GM04504 (cell line): ENCODE measurements around the gene RECQL5.
"Not testable (repeated sequence)": the region's sequence is repeated elsewhere in the genome, so short reads cannot be mapped to it uniquely, and the experiment has no call there.

Source experiments
- DNase-seq: peaks from one replicate; pipeline ENCODE4 v3.0.0-alpha.2; 2012; ENCODE audit warnings: low read depth

Gene RECQL5

DNA sequence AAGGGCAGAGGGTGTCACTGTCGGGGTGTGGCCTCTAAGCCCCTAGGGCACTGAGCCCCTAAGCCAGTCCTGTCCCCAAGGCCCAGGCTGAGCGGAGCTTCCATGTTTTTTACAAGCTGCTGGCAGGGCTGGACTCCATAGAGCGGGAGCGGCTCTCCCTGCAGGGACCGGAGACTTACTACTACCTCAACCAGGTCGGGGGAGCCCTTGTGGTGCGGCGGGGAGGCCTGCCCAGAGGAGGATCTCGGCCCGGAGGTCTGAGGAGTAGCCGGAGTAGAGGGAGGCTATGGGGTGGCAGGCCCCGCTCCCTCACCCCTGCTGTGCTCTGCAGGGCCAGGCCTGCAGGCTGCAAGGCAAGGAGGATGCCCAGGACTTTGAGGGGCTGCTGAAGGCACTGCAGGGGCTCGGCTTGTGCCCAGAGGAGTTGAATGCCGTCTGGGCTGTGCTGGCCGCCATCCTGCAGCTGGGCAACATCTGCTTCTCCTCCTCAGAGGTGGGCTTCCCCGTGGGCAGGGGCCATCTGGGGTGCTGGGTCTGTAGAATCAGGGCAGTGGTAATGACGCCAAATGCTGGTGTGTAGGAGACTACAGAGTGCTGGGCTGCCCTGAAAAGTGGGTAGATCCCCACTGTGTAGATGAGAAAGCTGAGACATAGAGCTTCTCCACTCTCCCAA lies 74.5 kb downstream of the RECQL5 start:
- no peak for DNase-seq

DNA sequence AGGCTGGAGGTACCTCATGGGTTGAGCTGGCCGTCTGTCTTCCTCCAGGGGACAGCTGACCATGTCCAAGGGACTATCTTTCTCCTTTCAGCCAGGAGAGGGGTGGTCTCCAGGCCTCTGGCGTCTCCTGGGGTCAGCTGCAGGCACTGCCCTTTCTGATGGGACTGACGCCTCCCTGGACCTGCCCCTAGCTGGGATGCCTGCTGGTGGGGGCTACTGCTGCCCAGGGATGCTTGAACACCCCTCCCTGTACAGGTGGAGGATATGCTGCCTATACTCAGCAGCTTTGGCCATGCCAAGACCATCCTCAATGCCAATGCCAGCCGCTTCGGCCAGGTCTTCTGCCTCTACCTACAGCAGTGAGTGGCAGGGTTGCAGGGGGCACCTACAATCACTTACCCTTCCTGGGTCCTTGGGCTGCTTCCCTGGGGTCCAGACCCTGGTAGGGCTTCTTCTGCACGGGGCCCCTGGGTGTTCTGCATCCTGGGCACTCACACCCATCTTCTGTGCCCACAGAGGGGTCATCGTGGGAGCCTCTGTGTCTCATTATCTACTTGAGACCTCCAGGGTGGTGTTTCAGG lies 75.1 kb downstream of the RECQL5 start:
- DNase-seq: no peak

GRCh38 chr17:75590849-75591721 lies 75.9 kb downstream of the RECQL5 start:
- DNase-seq: no peak

DNA sequence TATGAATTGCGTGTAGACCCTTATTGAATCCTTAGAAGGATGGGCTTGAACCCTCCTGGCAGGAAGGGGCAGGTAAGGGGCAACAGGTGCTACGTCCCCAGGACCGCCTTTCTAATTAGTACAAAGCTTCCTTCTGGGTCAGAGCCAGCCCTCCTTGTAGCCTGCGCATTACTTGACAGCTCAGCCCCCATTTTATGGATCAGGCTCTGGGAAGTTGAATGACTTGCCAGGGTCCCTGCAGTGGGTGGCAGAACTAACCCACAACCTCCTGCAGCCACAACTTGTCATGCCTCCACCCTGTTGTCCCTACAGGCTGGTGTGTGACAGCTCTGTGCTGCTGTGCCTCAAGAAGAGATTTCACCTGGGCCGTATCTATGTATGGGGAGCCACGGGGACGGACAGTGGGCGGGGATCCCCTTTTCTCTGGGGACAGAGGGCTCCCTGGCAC lies 76.6 kb downstream of the RECQL5 start:
- DNase-seq: no peak

GRCh38 chr17:75589919-75590303 lies 77.0 kb downstream of the RECQL5 start:
- no peak for DNase-seq

GRCh38 chr17:75589012-75589918 lies 77.7 kb downstream of the RECQL5 start:
- peak; percentile 51 for DNase-seq

DNA sequence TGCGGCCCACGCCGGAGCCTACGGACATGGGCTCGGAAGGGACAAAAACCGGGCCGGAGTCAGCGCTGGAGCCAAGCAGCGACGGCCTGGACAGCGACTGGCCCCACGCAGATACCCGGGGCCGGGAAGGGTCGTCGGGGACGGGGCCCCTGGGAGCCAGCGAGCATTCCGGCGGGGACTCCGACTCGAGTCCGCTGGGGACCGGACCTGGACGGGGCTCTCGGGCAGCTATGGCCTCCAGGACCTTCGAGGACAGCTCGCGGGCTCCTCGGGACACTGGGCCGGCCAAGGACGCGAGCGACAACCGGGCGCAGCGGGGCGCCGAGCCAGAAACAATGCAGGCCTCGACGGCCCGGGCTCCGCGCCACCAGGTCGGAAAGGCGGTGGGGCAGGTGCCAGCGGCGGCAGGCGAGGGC lies 78.3 kb downstream of the RECQL5 start:
- DNase-seq: no peak

GRCh38 chr17:75587675-75588595 lies 79.0 kb downstream of the RECQL5 start, which contains the start of gene MYO15B:
TSS of gene MYO15B (plus strand) at chr17:75587800. CDS start at chr17:75588058, 258 bp downstream.
- no peak for DNase-seq

- DNase-seq: no peak
These were observed 82.1 kb downstream of the RECQL5 start for GRCh38 chr17:75584849-75585175.

DNA sequence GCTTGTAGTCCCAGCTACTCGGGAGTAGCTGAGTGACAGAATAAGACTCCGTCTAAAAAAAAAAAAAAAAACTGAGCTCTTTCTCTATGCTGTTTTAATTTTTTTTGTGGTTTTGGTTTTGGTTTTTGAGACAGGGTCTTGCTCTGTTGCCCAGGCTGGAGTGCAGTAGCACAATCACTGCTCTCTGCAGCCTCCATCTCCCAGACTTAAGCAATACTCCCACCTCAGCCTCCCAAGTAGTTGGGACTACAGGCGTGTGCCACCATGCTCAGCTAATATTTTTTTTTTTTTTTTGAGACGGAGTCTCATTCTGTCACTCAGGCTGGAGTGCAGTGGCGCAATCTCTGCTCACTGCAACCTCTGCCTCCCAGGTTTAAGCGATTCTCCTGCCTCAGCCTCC lies 83.8 kb downstream of the RECQL5 start:
- not testable (repeated sequence) for DNase-seq

DNA sequence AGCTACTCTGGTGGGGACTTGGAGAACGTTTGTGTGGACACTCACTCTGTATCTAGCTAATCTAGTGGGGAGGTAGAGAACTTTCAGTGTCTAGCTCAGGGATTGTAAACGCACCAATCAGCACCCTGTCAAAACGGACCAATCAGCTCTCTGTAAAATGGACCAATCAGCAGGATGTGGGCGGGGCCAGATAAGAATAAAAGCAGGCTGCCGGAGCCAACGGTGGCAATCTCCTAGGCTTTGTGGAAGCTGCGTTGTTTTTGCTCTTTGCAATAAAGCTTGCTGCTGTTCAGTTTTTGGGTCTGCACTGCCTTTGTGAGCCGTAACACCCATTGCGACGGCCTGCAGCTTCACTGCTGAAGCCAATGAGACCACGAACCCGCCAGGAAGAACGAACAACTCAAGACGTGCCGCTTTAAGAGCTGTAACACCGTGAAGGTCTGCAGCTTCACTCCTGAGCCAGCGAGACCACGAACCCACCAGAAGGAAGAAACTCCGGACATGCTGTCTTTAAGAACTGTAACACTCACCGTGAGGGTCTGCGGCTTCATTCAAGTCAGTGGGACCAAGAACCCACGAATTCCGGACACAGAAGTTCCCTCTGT lies 85.7 kb downstream of the RECQL5 start:
- DNase-seq: not testable (repeated sequence)
